ENCODE results near the gene ACP2.

ACP2 gene

DNA sequence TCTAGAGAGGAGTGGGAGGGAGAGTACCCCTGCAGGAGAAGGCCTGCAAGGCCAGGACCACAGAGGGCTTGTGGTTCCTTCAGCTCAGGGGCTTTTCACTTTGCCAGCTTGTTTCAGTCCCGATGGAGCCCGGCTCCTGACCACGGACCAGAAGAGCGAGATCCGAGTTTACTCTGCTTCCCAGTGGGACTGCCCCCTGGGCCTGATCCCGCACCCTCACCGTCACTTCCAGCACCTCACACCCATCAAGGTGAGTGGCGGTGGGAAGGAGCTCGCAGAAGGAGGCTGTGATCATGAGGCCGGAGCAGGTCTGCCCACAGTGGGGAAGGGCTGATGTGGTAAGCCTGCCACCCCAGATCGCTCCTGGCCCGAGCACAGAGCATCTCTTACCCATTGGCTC lies 13.5 kb downstream of the ACP2 start:
- no peak overlapping the region for H2AFZ ChIP-seq (ENCODE audit: low read length)
- H3K27me3 ChIP-seq (replicated peaks; ENCODE audit: insufficient read depth, low read length) = no peaks in the 10 kb centered on the region
- no peaks in the 10 kb centered on the region for H3K36me3 ChIP-seq (replicated peaks; ENCODE audit: insufficient read depth, low read length)
- H3K79me2 ChIP-seq (ENCODE audit: low read length) = no peaks in the 10 kb centered on the region
- H3K9ac ChIP-seq (ENCODE audit: low read length) = no peak overlapping the region
- no peak overlapping the region for H3K4me2 ChIP-seq (ENCODE audit: low read depth, low read length)
- no peaks in the 10 kb centered on the region for H3F3A ChIP-seq (ENCODE audit: insufficient read depth, low read length)
- no peaks in the 10 kb centered on the region for H4K20me1 ChIP-seq (ENCODE audit: insufficient read depth, low read length)
- no peaks in the 10 kb centered on the region for H3K9me2 ChIP-seq (replicated peaks; ENCODE audit: insufficient read depth, low read length)
- TF ChIP-seq CTCF (IDR thresholded peaks at IDR 0.05; ENCODE audit: low read length) (no peak), EZH2phosphoT487 (IDR thresholded peaks at IDR 0.05; ENCODE audit: low read length) (no peak), EZH2 (optimal IDR thresholded peaks at IDR 0.05; ENCODE audit: low read depth, low read length) (no peak)
- no peak overlapping the region for H3K4me3 ChIP-seq (ENCODE audit: low read length)
- H3K4me1 ChIP-seq (ENCODE audit: low read length) = no peaks in the 10 kb centered on the region
- no peaks in the 10 kb centered on the region for H3K9me3 ChIP-seq (replicated peaks; ENCODE audit: insufficient read depth, low read length)
- H3K27ac ChIP-seq (ENCODE audit: low read length) = no peak overlapping the region
- DNase-seq = no peak

DNA sequence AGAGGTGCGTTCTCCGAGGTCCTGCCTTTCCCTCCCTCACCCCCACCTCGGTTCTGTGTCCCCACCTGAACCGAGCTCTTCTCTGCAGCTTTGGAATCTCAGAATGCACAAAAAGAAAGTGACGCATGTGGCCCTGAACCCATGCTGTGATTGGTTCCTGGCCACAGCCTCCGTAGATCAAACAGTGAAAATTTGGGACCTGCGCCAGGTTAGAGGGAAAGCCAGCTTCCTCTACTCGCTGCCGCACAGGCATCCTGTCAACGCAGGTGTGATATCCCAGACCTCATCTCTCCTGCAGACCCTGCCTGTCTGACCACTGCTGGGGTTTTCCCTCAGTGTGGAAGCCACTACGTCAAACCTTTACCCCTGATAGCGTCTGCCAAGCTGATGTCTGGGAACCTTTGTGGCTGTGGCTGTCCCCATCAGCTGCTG lies 13.9 kb downstream of the ACP2 start:
- no peak overlapping the region for H3K4me2 ChIP-seq (ENCODE audit: low read depth, low read length)
- no peaks in the 10 kb centered on the region for H3K9me2 ChIP-seq (replicated peaks; ENCODE audit: insufficient read depth, low read length)
- H3K9me3 ChIP-seq (replicated peaks; ENCODE audit: insufficient read depth, low read length) = no peaks in the 10 kb centered on the region
- H4K20me1 ChIP-seq (ENCODE audit: insufficient read depth, low read length) = no peaks in the 10 kb centered on the region
- no peak overlapping the region for H2AFZ ChIP-seq (ENCODE audit: low read length)
- no peak for DNase-seq
- no peaks in the 10 kb centered on the region for H3K27me3 ChIP-seq (replicated peaks; ENCODE audit: insufficient read depth, low read length)
- H3K4me3 ChIP-seq (ENCODE audit: low read length) = no peak overlapping the region
- TF ChIP-seq EZH2 (optimal IDR thresholded peaks at IDR 0.05; ENCODE audit: low read depth, low read length) (no peak), CTCF (IDR thresholded peaks at IDR 0.05; ENCODE audit: low read length) (no peak), EZH2phosphoT487 (IDR thresholded peaks at IDR 0.05; ENCODE audit: low read length) (no peak)
- H3K79me2 ChIP-seq (ENCODE audit: low read length) = no peaks in the 10 kb centered on the region
- H3K36me3 ChIP-seq (replicated peaks; ENCODE audit: insufficient read depth, low read length) = no peaks in the 10 kb centered on the region
- H3K9ac ChIP-seq (ENCODE audit: low read length) = no peak overlapping the region
- no peaks in the 10 kb centered on the region for H3F3A ChIP-seq (ENCODE audit: insufficient read depth, low read length)
- no peaks in the 10 kb centered on the region for H3K4me1 ChIP-seq (ENCODE audit: low read length)
- no peak overlapping the region for H3K27ac ChIP-seq (ENCODE audit: low read length)

DNA sequence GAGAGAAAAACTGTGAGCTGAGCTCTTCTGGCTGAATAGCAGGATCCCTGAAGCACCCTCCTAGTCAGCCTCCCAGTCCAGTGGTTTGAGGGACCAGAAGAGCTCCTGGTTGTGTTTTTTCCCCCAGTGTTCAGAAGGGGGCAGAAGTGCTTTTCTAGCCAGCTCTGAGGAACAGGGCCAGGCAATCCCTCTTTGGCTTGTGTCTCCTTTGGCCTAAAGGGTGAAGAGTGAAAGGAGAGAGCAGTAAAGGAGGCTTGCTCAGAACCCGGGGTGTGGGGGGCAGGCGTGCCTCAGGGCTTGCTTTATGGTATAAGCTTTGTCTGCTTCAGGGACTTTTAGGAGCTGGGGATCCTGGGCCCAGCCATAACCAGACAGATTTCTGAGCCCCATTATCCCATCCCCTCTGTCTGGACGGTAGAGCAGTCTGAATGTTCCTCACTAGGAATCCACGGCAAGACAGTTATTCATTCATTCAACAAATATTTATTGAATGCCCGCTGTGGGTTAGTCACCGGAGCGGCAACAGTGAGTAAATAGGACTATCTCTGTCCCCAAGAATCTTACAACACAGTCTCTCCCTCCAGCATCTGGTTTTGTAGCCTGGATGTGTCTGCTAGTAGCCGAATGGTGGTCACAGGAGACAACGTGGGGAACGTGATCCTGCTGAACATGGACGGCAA lies 14.5 kb downstream of the ACP2 start:
- Histone ChIP-seq H3F3A (ENCODE audit: insufficient read depth, low read length) (no peaks in the 10 kb centered on the region), H3K9me3 (replicated peaks; ENCODE audit: insufficient read depth, low read length) (no peaks in the 10 kb centered on the region), H3K27me3 (replicated peaks; ENCODE audit: insufficient read depth, low read length) (no peaks in the 10 kb centered on the region), H2AFZ (ENCODE audit: low read length) (no peak overlapping the region), H3K36me3 (replicated peaks; ENCODE audit: insufficient read depth, low read length) (no peaks in the 10 kb centered on the region), H3K9me2 (replicated peaks; ENCODE audit: insufficient read depth, low read length) (no peaks in the 10 kb centered on the region), H3K4me2 (ENCODE audit: low read depth, low read length) (no peak overlapping the region), H4K20me1 (ENCODE audit: insufficient read depth, low read length) (no peaks in the 10 kb centered on the region), H3K79me2 (ENCODE audit: low read length) (no peaks in the 10 kb centered on the region), H3K27ac (ENCODE audit: low read length) (no peak overlapping the region), H3K4me3 (ENCODE audit: low read length) (no peak overlapping the region), H3K4me1 (ENCODE audit: low read length) (no peaks in the 10 kb centered on the region), H3K9ac (ENCODE audit: low read length) (no peak overlapping the region)
- TF ChIP-seq CTCF (IDR thresholded peaks at IDR 0.05; ENCODE audit: low read length) (no peak), EZH2 (optimal IDR thresholded peaks at IDR 0.05; ENCODE audit: low read depth, low read length) (no peak), EZH2phosphoT487 (IDR thresholded peaks at IDR 0.05; ENCODE audit: low read length) (no peak)
- no peak for DNase-seq
